Measurements from ENCODE around the gene PAM16.

The PAM16 gene

DNA sequence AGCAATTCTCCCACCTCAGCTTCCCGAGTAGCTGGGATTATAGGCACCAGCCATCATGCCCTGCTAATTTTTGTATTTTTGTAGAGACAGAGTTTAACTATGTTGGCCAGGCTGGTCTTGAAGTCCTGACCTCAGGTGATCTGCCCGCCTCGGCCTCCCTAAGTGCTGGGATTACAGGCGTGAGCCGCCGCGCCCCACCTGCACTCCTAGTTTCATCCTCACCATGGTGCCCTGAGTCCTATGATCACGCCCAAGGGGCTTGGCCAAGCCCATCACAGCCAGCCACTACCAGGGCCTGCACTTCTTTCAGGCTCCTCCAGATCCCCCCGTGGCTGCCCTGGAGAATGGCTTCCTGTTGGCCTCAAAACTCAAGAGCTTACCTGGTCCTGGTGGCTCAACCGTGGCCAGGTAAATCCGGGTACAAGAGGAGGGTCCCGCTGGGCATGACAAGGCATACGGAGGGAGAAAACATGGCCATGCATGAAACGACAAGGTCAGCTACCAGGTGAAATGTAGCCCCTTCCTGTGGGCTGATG lies 57.9 kb downstream of the PAM16 start:
- DNase-seq: no peak

DNA sequence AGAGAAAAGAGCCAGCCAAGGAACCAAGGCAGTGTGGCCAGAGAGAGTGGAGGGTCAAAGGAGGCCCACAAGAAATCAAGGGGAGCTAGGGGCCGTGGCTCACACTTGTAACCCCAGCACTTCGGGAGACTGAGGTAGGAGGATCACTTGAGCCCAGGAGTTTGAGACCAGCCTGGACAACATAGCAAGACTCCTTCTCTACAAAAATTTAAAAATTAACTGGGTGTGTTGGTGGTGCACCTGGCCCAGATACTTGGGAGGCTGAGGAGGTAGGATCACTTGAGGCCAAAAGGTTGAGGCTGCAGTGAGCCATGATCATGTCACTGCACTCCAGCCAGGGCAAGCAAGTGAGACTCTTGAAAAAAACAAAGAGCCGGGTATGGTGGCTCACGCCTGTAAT lies 59.4 kb downstream of the PAM16 start:
- no peak for DNase-seq
